GM21360 (cell line): ENCODE results near the gene RBP5.

Experiments used
- ATAC-seq: cut with Tn5 transposase; IDR thresholded peaks from one replicate; pipeline ENCODE4 v1.9.1; 2021; ENCODE audit warnings: mild to moderate bottlenecking, moderate library complexity; ENCODE audit not compliant: unreplicated experiment

The RBP5 gene

DNA sequence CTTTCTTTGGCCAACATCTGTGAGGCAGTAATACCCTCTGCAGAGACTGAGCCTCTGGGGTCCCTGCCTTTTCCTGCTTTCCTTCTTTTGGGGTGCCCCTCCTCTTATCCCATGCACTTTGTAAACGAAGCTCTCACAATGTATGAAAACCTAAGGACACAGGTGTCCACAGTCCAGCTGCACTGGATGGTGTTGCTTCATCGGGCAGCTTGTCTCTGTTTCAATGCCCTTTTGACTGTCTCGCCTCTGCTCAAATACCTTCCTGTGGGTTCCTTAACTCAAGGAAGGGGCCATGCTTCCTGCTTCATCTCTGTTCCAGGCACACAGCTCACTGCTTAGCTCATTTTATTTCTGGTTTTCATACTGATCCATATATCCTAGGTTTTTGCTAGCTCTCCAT is 26.1 kb downstream of the RBP5 start:
- ATAC-seq, result no peak

DNA sequence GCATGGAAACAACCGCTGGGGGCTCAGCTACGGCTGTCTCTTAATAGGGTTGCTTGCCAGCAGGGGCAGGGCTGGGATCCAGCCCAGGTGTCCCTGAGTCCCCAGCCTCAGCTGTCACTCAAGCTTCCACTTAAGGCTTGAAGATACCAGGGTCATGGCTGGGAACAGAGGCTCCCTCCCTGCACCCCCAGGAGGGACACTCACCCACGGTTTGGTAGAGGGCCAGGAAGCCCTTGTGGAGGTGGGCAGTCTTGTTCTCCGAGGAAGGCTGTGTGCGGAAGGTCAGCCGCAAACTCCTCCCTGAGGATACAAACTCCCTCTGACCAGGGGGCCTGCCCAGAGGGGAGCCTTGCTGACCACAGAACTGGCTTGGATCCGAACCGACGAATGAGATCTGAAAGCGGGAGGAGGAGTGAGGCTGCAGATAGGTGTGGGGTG is 27.0 kb downstream of the RBP5 start:
- no peak for ATAC-seq

DNA sequence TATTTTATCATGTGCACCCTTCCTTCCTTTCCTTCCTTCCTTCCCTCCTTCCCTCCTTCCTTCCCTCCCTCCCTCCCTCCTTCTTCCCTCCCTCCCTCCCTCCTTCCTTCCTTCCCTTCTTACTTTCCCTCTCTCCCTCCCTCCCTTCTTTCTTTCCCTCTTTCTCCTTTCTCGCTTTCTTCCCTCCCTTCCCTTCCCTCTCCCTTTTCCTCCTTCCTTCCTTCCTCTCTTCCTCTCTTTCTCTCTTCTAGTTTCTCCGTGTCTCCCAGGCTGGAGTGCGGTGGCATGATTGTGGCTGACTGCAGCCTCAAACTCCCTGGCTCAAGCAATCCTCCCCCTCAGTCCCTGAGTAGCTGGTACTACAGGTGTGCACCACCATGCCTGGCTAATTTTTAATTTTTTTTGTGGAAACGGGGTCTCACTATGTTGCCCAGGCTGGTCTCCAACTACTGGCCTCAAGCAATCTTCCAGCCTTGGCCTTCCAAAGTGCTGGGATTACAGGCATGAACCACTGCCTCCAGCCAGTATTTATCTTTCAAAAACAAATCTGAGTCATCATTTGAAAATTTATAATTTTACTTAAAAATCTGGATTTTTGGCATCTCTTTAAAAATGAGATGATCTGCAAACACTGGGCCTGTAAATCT is 27.5 kb downstream of the RBP5 start:
- ATAC-seq, result no peak

DNA sequence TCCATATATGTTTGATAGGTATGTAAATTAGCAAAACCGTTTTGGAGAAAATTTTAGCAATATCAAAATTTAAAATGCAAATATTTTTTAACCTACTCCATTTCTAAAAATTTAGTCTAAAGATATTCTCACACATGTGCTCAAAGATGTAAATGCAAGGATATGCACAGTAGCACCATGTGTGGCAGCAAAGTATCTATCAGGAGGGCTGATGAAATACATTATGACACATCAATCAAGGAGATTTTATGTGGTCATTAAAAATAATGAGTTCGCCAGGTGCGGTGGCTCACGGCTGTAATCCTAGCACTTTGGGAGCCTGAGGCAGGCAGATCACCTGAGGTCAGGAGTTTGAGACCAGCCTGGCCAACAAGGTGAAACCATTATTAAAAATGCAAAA is 28.4 kb downstream of the RBP5 start:
- ATAC-seq, result no peak

GRCh38 chr12:7099290-7099996 is 29.2 kb downstream of the RBP5 start:
- no peak for ATAC-seq

DNA sequence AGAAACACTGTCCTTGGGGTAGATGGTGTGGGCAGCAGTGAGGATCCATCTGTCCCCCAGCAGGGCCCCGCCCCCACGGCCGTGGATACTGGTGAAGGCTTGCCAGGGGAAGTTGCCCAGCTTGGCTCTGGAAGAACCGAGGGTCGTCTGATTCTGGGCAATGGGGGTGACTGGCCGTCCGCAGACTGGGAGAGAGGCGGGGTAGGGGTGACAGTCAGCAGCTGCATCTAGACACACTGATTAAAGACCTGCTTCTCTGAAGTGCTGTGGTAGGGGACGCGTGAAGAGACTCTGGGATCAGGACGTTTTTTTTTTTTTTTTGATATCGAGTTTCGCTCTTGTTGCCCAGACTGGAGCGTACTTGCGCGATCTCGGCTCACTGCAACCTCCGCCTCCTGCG is 31.7 kb downstream of the RBP5 start:
- ATAC-seq, result no peak

DNA sequence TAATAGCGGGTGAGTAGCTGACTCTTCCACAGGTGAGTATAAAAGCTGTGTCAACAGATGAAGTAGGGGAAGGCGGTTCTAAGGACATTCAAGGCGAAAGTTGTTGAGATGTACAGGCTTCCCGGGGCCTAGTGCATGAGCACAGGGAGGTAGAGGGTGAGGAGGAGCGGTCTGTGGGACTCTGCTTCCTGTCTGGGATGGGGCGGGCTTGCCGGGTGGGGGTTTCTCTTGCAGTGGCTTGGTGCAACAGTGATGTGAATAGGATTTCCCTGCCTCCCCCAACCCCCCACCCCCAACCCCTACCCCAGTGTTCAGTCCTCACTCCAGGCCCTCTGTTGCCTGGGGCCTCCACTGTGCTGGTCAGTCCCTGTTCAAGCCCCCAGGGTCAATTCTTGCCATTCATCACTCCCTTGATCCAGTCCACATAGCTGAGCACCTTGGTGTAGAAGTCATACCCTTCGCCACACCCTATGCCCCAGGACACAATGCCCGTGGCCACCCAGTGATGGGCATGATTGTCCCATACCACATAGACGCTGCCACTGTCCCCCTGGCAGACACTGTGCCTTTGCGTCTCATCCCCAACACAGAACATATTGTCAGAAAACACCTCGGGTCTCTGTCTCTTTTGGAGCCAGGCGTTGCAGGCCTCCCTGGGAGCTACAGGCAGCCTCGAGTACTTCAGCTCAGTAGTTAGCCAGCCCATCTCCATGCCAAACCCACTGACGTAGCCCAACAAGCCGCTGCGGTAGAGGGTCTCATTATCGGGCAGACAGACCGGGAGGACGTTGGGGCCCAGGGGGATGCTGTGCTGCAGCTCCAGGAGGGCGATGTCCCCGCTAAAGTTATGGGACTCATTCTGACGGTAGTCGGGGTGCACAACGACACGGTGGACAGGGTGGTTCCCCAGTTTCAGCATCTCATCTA is 32.4 kb downstream of the RBP5 start:
- no peak for ATAC-seq

DNA sequence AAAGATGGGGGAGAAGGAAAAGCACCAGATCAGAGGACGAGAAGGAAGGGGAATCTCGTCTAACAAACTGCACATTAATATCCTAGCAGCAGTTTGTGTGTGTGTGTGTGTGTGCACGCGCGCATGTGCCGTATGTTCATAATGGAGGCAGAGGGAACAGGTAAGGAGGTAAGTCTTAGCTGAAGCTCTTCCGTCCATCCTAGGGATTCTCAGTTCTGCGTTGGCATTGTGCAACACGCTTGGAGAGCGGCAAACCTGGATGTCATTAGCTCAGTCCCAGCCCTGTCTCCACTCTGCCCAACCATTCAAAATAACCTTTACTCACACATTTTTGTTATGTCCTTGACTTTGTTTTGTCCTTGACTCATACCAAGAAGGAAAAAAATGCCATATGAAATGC is 34.8 kb downstream of the RBP5 start:
- ATAC-seq, result no peak

- ATAC-seq, result no peak
Measured at GRCh38 chr12:7093486-7093885, 35.2 kb downstream of the RBP5 start.

DNA sequence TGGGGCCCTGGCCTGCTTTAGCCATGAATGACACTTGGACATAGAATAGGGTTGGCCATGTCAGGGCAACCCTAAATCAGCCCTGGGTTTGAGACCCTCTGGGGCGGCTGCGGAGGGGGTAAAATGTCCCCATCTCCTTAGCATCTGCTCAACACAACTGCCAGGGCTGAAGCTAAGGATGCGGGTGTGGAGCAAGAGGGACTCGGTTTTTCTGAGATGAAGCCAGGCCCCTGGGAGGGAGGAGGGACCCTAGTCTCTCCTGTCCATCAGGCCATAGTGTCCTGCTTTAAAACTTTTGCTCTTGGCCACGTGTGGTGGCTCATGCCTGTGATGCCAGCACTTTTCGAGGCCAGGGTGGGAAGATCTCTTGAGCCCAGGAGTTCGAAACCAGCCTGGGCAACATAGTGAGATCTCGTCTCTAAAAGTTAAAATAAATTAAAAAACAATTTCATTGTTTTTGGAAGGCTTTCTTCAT is 35.7 kb downstream of the RBP5 start:
- ATAC-seq, result no peak

DNA sequence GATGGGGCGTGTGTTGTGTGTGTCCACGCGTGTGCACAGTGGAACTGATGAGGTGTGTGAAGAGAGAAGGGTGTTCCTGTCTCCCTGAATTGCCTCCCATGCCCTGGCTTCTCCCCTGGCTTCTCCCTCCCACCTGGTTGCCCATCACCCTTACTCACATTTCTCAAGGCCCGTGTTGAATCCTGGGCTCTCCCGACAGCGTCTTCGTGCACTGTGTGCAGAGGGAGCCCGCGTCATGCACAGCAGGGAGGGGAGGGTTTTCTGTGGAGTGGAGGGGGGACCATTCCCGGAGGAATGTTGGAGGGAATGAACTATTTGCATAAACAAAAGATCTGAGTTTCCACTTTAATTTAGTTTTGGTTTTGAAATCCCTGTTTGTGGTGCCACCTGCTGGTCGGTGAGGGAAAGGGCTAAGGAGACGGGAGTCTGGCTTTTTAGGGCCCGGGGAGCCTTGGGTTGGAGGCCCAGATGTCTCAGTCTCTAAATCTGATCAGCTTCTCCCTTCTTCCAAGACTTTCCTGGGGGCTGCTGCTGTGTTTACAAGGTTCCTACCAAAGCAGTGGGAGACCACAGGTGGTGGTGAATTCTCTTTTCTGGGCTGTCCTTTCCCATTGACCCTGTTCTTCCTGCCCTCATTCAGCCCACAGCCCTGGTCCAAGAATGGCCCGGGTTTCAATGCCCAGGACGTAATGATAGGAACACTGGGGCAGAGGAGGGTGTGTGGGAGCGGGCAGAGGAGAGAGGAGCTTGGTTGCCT is 36.3 kb downstream of the RBP5 start, which contains the start of gene C1R:
Gene C1R (minus strand): TSS at position 217 of the 757 bp plus-strand sequence. CDS start 57 bp downstream, at position 160.
- ATAC-seq, result no peak

DNA sequence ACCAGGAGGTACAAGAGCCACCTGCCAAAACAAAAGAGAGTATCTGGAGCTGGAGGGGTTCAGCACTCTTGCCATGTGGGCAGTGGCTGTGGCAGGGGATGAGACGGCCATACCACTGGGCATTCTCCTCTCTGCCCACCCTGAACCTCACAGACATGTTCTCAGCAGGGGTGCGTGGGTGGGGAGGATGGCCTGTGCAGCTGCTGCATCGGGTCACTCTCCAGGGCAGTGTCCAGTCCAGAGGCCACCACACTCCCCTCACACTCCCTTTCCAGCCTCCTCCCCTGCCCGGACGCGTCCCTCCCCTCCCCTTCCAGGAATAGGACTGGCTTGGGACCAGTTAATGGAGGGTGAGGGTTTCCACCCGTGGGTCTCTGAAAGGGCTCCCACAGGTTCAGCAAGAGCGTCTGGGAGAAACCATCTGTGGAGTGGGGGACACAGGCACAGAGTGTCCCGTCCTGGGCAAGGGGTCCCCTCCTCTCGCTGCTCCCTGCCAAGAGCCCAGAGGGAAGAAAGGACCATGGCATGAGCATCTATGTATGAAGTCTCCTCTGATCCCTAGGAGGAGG is 36.9 kb downstream of the RBP5 start:
- ATAC-seq, result no peak

DNA sequence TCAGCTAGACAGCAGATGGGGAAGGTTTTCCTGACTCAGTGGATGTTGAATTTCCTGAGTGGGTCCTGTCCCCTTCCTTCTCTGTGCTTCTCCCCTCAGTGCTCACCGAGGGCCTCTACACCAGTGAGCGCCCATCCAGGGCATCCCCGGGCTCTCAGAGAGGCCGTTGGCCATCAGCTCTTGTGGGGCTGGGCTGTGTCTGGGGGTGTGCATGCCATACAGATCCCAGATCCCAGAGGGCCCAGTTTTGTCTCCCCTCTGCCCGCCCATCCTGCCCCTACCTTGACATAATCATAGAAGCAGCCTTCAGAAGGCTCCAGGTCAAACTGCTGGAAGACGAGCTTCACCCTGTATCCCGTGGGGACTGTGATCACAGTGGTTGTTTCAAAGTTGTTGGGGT is 37.5 kb downstream of the RBP5 start:
- no peak for ATAC-seq

DNA sequence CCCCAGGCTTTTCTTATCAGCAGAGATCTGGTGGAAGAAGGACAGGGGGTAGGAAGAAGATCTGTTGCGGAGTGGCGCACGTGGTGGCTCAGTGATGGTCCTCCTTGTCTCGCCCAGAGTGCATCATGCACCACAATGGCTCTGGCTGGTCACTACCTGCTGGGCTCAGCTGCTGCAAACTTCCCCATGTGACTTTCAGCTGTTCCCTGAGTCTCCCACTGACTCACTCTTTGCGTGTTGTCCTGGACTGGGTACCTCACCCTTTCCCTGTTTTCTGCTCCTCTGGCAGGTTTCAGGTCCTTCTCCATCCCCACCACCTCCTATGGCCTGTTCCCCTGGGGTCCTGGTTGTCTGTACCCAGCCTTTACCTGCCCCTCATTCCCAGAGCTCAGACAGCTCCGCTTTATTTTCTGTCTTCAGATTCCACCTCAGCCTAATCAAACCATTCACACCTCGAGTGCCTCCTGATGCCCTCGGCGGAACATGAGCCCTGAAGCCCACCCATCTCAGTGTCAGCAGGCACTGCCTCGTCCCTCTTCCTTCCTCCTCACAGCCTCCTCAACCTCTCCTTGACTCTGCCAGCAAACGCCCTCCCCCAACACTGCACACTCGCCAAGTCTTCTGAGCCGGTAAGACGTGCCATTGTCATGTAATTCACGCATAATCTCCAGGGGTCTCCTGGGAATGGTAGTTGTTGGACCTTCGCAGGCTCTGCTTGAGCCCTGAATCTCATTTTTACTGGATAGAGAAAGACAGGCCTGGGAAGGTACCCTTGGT is 38.3 kb downstream of the RBP5 start:
- ATAC-seq, result no peak

DNA sequence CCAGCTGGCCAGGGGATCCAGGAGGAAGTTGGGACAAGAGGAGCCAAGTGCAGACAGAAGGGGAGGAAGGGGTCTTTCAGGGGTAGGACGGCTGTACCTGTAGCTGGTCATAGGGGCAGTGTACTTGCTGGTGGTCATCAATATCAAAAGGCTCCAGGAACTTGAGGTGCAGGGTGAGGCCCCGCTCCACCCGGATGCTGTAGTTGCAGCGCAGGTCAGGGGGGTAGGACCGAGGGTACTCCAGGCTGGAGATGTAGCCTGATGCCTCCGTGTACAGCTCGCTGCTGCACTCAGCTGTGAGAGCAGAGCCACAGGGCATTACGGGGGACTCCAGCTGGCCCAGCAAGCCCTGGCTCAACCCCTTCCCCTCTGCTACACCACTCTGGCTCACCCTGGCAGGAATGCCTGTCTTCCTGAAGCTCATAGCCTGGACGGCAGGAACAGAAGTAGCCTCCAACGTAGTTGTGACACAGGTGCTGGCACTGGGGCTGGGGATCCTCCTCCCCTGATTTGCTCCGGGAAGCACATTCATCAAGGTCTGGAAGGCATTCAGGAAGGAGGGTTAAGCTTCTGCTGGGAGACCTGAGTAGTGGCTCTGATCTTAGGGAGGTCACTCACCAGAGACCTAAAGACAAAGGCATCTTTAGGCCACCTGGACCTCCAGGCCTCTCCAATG is 39.4 kb downstream of the RBP5 start:
- ATAC-seq, result no peak

GRCh38 chr12:7083125-7083524 is 45.6 kb downstream of the RBP5 start:
- ATAC-seq, result no peak

GRCh38 chr12:7081037-7081436 is 47.7 kb downstream of the RBP5 start:
- ATAC-seq, result no peak

DNA sequence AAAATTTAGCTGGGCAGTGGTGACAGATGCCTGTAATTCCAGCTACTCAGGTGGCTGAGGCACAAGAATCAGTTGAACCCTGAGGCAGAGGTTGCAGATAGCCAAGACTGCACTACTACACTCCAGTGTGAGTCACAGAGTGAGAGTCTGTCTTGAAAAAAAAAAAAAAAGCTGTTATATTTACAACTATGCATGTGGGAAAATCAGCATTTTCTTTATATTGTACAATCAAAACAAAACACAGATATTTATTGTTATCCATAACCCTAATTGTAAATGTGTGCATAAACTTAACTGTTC is 48.9 kb downstream of the RBP5 start:
- no peak for ATAC-seq

DNA sequence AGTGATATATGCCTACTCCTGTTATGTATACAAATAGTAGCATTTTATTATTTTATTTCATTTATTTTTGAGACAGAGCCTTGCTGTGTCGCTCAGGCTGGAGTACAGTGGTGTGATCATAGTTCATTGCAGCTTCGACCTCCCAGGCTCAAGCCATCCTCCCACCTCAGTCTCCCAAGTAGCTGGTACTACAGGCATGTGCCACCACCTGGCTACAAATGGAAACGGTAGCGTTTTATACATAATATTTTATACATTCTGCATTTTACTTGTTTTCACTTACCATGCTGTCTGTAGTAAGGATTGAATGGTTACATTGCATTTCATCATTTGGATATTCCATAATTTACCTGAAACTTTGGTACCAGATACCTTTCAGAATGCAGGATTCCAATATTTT is 50.5 kb downstream of the RBP5 start:
- ATAC-seq, result no peak
